ENCODE data around the gene PDE3B.
"Not testable (repeated sequence)": the region's sequence is repeated elsewhere in the genome, so short reads cannot be mapped to it uniquely, and the experiment has no call there.

PDE3B gene

DNA sequence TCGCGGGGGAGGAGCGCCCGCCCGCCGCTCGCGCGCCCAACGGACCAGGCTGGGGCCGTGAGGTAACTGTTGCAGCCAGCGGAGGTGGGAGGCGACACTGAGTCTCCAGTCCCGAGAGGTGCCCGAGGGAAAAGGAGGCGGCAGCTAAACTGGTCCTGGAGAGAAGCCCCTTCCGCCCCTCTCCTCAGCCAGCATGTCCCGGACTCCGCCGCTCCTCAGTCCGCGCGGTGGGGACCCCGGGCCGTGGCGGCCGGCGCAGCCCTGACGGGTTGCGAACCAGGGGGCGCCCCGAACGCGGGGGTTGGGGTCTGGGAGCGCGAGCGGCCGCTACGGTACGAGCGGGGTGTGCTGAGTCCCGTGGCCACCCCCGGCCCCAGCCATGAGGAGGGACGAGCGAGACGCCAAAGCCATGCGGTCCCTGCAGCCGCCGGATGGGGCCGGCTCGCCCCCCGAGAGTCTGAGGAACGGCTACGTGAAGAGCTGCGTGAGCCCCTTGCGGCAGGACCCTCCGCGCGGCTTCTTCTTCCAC is at the start of gene PDE3B:
Gene PDE3B (plus strand): TSS at position 108 of the 529 bp plus-strand sequence. CDS start 272 bp downstream, at position 380.
- DNase-seq: peak; percentile 81

GRCh38 chr11:14595261-14595660 is 48.3 kb upstream of the PDE3B start:
- DNase-seq: not testable (repeated sequence)

- DNase-seq: no peak
These were observed 35.9 kb upstream of the PDE3B start for GRCh38 chr11:14607713-14608112.

GRCh38 chr11:14609902-14610301 is 33.7 kb upstream of the PDE3B start:
- DNase-seq: no peak

- no peak for DNase-seq
These were observed 31.7 kb upstream of the PDE3B start for GRCh38 chr11:14611939-14612338.

DNA sequence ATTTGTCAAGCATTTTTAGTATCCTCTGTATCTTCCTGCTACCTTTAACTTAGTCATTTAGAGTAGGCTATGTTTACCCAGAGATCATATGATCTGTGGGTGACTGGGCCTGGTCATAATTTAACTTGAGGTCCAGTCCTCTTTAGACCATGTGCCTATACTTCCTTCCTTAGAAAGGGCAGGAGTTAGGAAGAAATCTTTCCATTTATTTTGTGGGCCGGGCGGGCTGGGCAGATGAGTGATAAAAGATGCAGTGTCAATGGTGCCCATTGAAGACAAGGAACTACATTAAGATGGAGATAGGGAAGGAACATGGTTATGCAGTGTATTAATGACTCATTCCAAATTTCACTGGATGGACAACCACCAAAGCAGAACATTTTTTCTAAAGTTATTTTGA is 30.9 kb upstream of the PDE3B start:
- DNase-seq: no peak

GRCh38 chr11:14614091-14614622 is 29.4 kb upstream of the PDE3B start:
- DNase-seq: no peak

DNA sequence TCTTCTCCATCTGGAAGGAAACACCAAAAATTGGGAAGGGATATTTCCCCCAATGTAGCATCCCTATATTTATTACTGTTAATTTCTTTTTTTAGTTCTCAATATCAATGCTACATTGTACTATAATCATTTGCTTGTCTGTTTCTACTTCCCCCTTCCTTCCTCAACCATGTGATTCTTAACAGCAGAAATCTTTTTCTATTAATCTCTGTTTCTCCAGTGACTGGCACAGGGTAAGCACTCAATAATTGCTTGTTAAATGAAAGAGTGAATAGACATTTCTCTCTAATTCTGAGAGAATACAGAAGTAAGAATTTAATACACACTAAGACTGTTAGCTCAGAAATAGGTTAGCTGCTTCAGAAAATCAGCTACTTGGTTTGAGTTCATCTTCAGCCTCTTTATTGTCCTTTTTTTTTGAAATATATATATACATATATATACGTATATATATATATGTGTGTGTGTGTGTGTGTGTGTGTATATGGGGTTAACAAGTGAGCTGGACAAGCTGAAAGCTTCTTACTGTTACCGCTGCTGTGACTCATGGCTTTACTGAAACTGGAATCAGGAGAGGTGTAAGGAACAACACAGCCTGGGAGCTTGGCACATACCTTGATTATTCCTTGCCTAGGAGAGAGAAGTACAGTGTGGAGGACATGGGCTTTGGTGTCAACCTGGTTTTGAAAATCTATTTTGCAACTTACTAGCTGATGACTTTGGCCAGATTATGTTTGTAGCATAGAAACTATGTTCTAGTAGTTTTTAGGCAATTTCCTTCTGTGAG is 26.2 kb upstream of the PDE3B start:
- DNase-seq: no peak

DNA sequence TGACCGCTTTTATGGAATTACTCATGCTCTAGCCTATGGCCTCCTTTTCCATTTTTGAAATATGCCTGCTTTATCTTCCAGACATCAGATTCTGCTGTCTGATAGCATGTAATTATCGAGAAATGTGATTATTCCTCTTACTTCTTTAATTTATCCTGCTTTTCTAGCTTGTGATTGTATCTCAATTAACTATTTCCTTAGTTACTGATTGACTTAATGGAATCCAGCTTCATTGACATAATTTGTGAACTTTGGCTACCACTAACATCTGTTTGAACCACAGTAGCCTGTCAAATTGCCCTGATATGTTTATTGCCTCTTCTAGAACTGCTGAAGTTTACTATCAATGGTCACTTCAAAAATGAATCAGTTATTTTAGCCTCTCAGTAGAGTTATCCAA is 25.5 kb upstream of the PDE3B start:
- no peak for DNase-seq

GRCh38 chr11:14619603-14620531 is 23.7 kb upstream of the PDE3B start:
- no peak for DNase-seq

GRCh38 chr11:14622223-14622954 is 21.2 kb upstream of the PDE3B start:
- DNase-seq: no peak

DNA sequence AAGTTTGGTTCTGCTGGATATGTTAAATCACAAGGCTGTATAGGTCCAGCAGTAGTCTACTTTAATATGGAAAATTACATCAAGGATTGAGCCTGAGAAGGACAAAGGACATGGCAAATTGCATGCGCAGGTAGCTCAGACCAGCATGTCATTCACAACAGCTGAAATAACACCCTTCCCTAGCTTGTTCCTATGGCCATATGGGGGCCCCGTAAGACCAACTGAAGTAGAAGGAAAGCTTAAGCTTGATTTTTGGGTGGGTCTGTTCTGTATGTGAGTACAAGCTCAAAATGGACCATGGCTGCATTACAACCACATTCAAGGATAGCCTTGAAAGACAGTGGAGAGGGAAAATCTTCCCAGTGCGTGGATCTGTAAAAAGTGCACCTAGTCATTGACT is 20.6 kb upstream of the PDE3B start:
- DNase-seq: no peak

DNA sequence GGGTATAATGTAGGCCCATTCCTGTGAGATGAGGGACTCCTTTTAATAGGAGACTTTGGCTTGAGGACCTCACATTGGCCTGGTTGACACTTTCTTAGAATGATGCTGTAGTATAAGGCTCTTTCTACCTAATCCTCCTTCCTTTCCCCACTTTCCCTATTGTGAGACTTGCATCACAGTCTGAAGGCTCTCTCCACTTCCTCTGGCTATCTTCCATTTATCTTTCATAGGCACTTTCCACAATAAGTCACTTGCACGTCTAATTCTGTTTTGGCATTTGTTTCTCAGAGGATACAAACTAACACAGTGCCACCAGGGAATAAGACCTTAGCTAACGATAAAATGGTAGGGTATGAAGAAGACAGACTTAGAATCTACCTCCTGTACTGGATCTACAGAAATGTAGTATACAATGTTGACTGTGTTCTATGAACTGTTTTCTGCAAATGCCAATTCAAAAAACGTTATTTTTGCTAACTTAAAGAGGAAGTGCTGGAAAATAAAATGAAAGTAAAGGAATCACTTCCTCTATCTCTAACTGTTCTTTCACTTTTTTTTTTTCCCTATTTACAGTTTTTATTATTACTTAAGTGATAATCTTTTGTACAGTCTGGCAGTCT is 17.9 kb upstream of the PDE3B start:
- DNase-seq: no peak

DNA sequence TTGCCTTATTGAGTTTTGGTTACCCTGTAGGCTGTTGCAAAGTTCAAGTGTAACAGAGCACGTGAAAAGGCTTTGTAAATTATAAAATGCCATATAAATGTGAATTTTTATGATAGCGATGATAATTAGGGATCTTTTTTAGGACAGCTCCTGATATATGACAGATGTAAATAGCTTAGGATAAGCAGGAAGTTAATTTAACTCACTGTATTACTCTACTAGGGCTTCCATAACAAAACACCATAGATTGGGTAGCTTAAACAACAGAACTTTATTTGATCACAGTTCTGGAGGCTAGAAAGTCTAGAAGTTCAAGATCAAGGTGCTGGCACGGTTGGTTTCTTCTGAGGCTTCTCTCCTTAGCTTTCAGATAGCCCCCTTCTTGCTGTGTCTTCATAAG is 17.0 kb upstream of the PDE3B start:
- no peak for DNase-seq

DNA sequence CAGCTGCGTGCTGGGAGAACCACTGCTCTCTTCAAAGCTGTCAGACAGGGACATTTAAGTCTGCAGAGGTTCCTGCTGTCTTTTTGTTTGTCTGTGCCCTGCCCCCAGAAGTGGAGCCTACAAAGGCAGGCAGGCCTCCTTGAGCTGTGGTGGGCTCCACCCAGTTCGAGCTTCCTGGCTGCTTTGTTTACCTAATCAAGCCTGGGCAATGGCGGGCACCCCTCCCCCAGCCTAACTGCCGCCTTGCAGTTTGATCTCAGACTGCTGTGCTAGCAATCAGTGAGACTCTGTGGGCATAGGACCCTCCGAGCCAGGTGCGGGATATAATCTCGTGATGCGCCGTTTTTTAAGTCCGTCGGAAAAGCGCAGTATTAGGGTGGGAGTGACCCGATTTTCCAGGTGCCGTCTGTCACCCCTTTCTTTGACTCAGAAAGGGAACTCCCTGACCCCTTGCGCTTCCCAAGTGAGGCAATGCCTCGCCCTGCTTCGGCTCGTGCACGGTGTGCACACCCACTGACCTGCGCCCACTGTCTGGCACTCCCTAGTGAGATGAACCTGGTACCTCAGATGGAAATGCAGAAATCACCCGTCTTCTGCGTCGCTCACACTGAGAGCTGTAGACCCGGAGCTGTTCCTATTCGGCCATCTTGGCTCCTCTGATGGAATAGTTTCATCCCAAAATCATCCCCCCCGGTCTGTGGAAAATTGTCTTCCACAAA is 9.9 kb upstream of the PDE3B start:
- DNase-seq: not testable (repeated sequence)

- DNase-seq: no peak
These were observed 8.8 kb upstream of the PDE3B start for GRCh38 chr11:14634813-14635212.

DNA sequence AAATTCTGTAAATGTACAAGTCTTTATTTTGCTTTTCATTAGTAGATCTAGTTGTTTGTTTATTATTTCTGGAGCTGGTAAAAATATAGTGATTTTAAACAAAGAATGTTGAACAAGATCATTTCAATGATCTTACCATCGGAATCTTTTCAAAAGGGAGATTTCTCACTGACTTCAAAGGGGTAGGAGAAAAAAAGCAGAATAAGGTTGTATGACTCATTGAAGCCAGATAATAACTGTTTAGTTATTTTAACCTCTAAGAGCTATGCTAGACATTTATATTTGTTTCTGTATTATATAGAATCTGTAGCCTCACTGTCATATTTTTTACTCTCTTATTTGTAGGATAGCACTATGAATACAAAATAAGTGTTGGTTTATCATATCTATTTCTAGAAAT is 8.1 kb upstream of the PDE3B start:
- no peak for DNase-seq

- no peak for DNase-seq
These were observed 7.5 kb upstream of the PDE3B start for GRCh38 chr11:14636119-14636518.

GRCh38 chr11:14637868-14638409 is 5.7 kb upstream of the PDE3B start:
- no peak for DNase-seq

DNA sequence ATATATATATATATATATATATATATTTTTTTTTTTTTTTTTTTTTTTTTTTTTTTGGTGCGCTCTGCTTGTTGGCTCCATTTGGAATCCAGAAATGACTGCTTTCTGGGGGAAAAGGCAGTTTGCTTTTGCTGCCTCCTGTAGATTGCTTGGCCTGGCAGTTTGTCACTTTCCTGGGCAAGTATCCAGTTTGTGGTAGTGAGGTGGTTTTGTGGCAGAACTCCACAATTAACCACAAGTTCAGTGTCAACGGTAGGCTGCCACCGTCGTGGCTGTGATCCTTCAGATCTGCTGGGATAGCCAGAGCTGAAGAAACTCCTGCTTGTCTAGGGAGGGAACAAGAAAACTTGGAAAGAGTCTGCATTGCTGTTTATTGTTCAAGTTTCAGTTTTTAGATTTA is 5.0 kb upstream of the PDE3B start:
- no peak for DNase-seq

GRCh38 chr11:14641801-14642200 is 1.8 kb upstream of the PDE3B start:
- no peak for DNase-seq
